Thymus (tissue), 14 donors: Measurements from ENCODE around the gene STX7. TPM values are rescaled to one million over a fixed set of nuclear protein-coding genes. Genes with fewer than 3 reads are reported as not detected.
"Not testable (repeated sequence)": the region's sequence is repeated elsewhere in the genome, so short reads cannot be mapped to it uniquely, and the experiment has no call there.

ENCODE experiments used
- DNase-seq, 9 donors: peaks; one replicate each; pipeline ENCODE4 v3.0.0-alpha.2; 2013; ENCODE audit warnings: low spot score in 9 of 9, low read depth in 6 of 9, missing footprints in 1 of 9
- H3K27ac ChIP-seq, 2 donors: one replicate each; pipeline ENCODE4 v1.5.1; 2013; ENCODE audit warnings: control low read depth in 1 of 2, low read depth in 1 of 2, low read length in 1 of 2, mild to moderate bottlenecking in 1 of 2, moderate library complexity in 1 of 2
- H3K27me3 ChIP-seq, 2 donors: one replicate each; pipeline ENCODE4 v1.5.1; 2013; ENCODE audit warnings: low read length in 1 of 2; ENCODE audit not compliant: control insufficient read depth in 2 of 2, insufficient read depth in 1 of 2
- H3K36me3 ChIP-seq, 2 donors: one replicate each; pipeline ENCODE4 v1.5.1; 2013; ENCODE audit warnings: low read length in 1 of 2, mild to moderate bottlenecking in 1 of 2, moderate library complexity in 1 of 2; ENCODE audit not compliant: control insufficient read depth in 2 of 2, insufficient read depth in 2 of 2
- H3K4me1 ChIP-seq, 2 donors: one replicate each; pipeline ENCODE4 v1.5.1; 2013; ENCODE audit warnings: low read length in 2 of 2; ENCODE audit not compliant: control insufficient read depth in 2 of 2, insufficient read depth in 2 of 2
- H3K4me3 ChIP-seq, 2 donors: one replicate each; pipeline ENCODE4 v1.5.1; 2013; ENCODE audit warnings: low read length in 2 of 2, control low read depth in 1 of 2, mild to moderate bottlenecking in 1 of 2
- H3K9me3 ChIP-seq, 2 donors: one replicate each; pipeline ENCODE4 v1.5.1; 2013; ENCODE audit warnings: low read length in 1 of 2, mild to moderate bottlenecking in 1 of 2; ENCODE audit not compliant: control insufficient read depth in 2 of 2, insufficient read depth in 1 of 2
- WGBS: extraction: QIAGEN DNeasy Blood & Tissue Kit; methylation state at CpG from one replicate; pipeline ENCODE4 v1.1.7; 2013; 5-methylcytosine and 5-hydroxymethylcytosine counted together
- long read RNA-seq, 10 donors: transcript quantifications; one replicate each; lab custom pipeline, GENCODE V29; 2026
- polyA plus RNA-seq: library from polyadenylated mRNA; stranded (reverse); fragments of 200-250 nt; gene quantifications from one replicate; pipeline ENCODE4 v1.2.3, GENCODE V29; 2013
- total RNA-seq: library from RNA; stranded (reverse); fragments of 120-200 nt; gene quantifications from one replicate; pipeline ENCODE4 v1.2.4, GENCODE V29; 2013
- donor health status: healthy.

Gene STX7
- 20.3 TPM for total RNA-seq
- 13.3 TPM for polyA plus RNA-seq
- long read RNA-seq, donor 1, full-length matches to known transcripts = 2 of 2 reads
- long read RNA-seq, donor 1, partial matches to known transcripts = 0 of 2 reads
- long read RNA-seq, donor 1, other reads (novel, unspliced or antisense) = 0 of 2 reads
- long read RNA-seq, donor 2 = 0 reads
- long read RNA-seq, donor 3, full-length matches to known transcripts = 11 of 11 reads
- long read RNA-seq, donor 3, partial matches to known transcripts = 0 of 11 reads
- long read RNA-seq, donor 3, other reads (novel, unspliced or antisense) = 0 of 11 reads
- long read RNA-seq, donor 4, full-length matches to known transcripts = 4 of 4 reads
- long read RNA-seq, donor 4, partial matches to known transcripts = 0 of 4 reads
- long read RNA-seq, donor 4, other reads (novel, unspliced or antisense) = 0 of 4 reads
- long read RNA-seq, donor 5, full-length matches to known transcripts = 18 of 18 reads
- long read RNA-seq, donor 5, partial matches to known transcripts = 0 of 18 reads
- long read RNA-seq, donor 5, other reads (novel, unspliced or antisense) = 0 of 18 reads
- long read RNA-seq, donor 6, full-length matches to known transcripts = 11 of 11 reads
- long read RNA-seq, donor 6, partial matches to known transcripts = 0 of 11 reads
- long read RNA-seq, donor 6, other reads (novel, unspliced or antisense) = 0 of 11 reads
- long read RNA-seq, donor 7, full-length matches to known transcripts = 9 of 9 reads
- long read RNA-seq, donor 7, partial matches to known transcripts = 0 of 9 reads
- long read RNA-seq, donor 7, other reads (novel, unspliced or antisense) = 0 of 9 reads
- long read RNA-seq, donor 8, full-length matches to known transcripts = 3 of 3 reads
- long read RNA-seq, donor 8, partial matches to known transcripts = 0 of 3 reads
- long read RNA-seq, donor 8, other reads (novel, unspliced or antisense) = 0 of 3 reads
- long read RNA-seq, donor 9, full-length matches to known transcripts = 9 of 9 reads
- long read RNA-seq, donor 9, partial matches to known transcripts = 0 of 9 reads
- long read RNA-seq, donor 9, other reads (novel, unspliced or antisense) = 0 of 9 reads
- long read RNA-seq, donor 10, full-length matches to known transcripts = 9 of 9 reads
- long read RNA-seq, donor 10, partial matches to known transcripts = 0 of 9 reads
- long read RNA-seq, donor 10, other reads (novel, unspliced or antisense) = 0 of 9 reads

GRCh38 chr6:132512638-132513632 lies at the start of gene STX7:
STX7 (minus strand) TSS chr6:132513116; CDS start chr6:132503530, 9,586 bp downstream.
- peaks cover 5 to 7% of the 10 kb centered on the region in 2 donors for H3K4me1 ChIP-seq
- H3K27me3 ChIP-seq = peaks cover 0 to 2% of the 10 kb centered on the region in 2 donors
- H3K4me3 ChIP-seq = peak within 1 kb of the TSS; percentile 73 to 85
- peak within 1 kb of the TSS; percentile 78 to 81 for H3K27ac ChIP-seq
- no peaks in the 10 kb centered on the region for H3K36me3 ChIP-seq
- WGBS = 1% methylated on average over 67 of the region's 67 CpGs
- peak; percentile 76 to 94 (median 87) for DNase-seq
- H3K9me3 ChIP-seq = no peaks in the 10 kb centered on the region

- H3K4me1 ChIP-seq, H3K27ac ChIP-seq, H3K36me3 ChIP-seq, H3K27me3 ChIP-seq, H3K4me3 ChIP-seq, DNase-seq, H3K9me3 ChIP-seq: not testable (repeated sequence)
- 85% methylated on average over 3 of the region's 3 CpGs for WGBS
Measured at GRCh38 chr6:132560087-132560486, 47.2 kb upstream of the STX7 start.

- 99% methylated on average over 2 of the region's 2 CpGs for WGBS
- DNase-seq = no peak
Measured at GRCh38 chr6:132552372-132552771, 39.5 kb upstream of the STX7 start, which contains the start of gene TAAR8. TAAR8 (plus strand) TSS chr6:132552672; CDS start chr6:132552693, 21 bp downstream.

DNA sequence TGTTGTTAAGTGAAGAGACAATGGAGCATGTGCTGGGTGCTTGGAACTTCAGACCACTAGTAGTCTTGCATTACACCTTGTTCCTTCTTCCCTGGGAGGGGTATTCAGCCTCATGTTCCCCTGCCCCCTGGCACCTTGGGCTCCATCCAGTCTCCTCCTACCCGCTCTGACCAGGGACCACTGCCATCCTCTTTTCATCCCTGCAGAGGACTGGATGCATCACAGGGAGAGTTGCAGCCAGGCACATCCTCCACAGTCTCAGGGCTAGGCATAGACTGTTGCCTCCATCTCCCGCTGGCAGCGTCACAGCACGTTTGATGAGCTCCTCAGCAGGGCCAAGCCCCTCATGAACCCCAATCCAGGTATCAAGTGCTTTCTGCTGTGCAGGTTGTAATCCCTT lies 38.3 kb upstream of the STX7 start:
- no peak for DNase-seq
- Histone ChIP-seq H3K27me3 (no peaks in the 10 kb centered on the region), H3K27ac (no peak overlapping the region), H3K9me3 (no peaks in the 10 kb centered on the region), H3K4me3 (no peak overlapping the region), H3K36me3 (no peaks in the 10 kb centered on the region), H3K4me1 (no peaks in the 10 kb centered on the region)
- 95% methylated on average over 4 of the region's 4 CpGs for WGBS

More at GRCh38 chr6:132552372-132552771, 39.5 kb upstream of the STX7 start, which contains the start of gene TAAR8:
- H3K27me3 ChIP-seq = no peaks in the 10 kb centered on the region
- no peaks in the 10 kb centered on the region for H3K4me1 ChIP-seq
- no peaks in the 10 kb centered on the region for H3K36me3 ChIP-seq
- H3K9me3 ChIP-seq = no peaks in the 10 kb centered on the region
- H3K27ac ChIP-seq = no peak within 1 kb of the TSS
- H3K4me3 ChIP-seq = no peak within 1 kb of the TSS

GRCh38 chr6:132548746-132549463 lies 36.0 kb upstream of the STX7 start:
- 95% methylated on average over 4 of the region's 4 CpGs for WGBS
- H3K27me3 ChIP-seq = no peaks in the 10 kb centered on the region

GRCh38 chr6:132544826-132545225 lies 31.9 kb upstream of the STX7 start:
- Histone ChIP-seq H3K4me1 (no peaks in the 10 kb centered on the region), H3K36me3 (no peaks in the 10 kb centered on the region), H3K27ac (no peak overlapping the region), H3K9me3 (no peaks in the 10 kb centered on the region), H3K4me3 (no peak overlapping the region), H3K27me3 (no peaks in the 10 kb centered on the region)
- no peak for DNase-seq

More at GRCh38 chr6:132548746-132549463, 36.0 kb upstream of the STX7 start:
- H3K36me3 ChIP-seq = no peaks in the 10 kb centered on the region
- no peaks in the 10 kb centered on the region for H3K4me1 ChIP-seq
- no peak overlapping the region for H3K4me3 ChIP-seq
- no peaks in the 10 kb centered on the region for H3K9me3 ChIP-seq
- H3K27ac ChIP-seq = no peak overlapping the region
- no peak for DNase-seq

DNA sequence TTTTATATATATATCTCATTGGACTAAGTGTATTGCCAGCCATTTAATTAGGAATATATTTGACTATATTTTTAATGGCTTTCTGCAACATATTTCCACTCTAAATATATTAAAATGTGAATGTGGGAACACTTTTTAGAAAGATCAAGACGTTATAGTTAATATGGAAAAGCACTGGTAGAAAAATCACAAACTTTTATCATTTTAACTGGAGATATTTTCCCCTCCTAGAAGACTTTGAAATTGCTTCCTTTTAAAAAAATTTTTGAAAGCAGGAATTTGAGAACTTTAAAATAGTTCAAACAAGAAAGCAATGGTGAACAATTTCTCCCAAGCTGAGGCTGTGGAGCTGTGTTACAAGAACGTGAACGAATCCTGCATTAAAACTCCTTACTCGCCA lies 25.1 kb upstream of the STX7 start, which contains the start of gene TAAR9:
TSS of gene TAAR9 (plus strand) at position 301 of the 400 bp plus-strand sequence. CDS start at position 314, 13 bp downstream.
- Histone ChIP-seq H3K36me3 (no peaks in the 10 kb centered on the region), H3K27ac (no peak within 1 kb of the TSS), H3K9me3 (no peaks in the 10 kb centered on the region), H3K4me1 (no peaks in the 10 kb centered on the region), H3K4me3 (no peak within 1 kb of the TSS), H3K27me3 (no peaks in the 10 kb centered on the region)
- no peak for DNase-seq
- WGBS = 92% methylated on average over 4 of the region's 4 CpGs
